ENCODE data around the gene GRIN2A.

DNA sequence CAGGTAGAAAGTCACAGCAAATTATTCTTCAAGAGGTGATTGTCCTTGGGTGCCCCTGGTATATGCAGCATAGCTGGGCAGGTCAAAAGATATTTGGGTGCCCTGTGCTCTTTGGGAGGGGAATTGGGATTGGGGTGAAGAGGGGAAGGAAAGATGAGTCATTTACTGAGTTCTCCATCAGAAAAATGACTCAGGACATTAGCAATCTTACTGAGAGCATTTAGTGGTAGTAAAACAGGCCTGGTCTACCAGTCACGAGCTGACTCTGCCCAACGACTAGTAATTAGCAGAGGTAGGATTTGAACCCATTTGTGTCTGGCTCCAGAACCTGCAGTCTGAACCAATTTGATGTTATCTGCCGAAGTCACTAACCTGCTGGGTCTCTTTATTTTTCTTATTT is 6.0 kb upstream of the GRIN2A start:
- TF ChIP-seq, protein P1, sequence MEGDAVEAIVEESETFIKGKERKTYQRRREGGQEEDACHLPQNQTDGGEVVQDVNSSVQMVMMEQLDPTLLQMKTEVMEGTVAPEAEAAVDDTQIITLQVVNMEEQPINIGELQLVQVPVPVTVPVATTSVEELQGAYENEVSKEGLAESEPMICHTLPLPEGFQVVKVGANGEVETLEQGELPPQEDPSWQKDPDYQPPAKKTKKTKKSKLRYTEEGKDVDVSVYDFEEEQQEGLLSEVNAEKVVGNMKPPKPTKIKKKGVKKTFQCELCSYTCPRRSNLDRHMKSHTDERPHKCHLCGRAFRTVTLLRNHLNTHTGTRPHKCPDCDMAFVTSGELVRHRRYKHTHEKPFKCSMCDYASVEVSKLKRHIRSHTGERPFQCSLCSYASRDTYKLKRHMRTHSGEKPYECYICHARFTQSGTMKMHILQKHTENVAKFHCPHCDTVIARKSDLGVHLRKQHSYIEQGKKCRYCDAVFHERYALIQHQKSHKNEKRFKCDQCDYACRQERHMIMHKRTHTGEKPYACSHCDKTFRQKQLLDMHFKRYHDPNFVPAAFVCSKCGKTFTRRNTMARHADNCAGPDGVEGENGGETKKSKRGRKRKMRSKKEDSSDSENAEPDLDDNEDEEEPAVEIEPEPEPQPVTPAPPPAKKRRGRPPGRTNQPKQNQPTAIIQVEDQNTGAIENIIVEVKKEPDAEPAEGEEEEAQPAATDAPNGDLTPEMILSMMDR (IDR thresholded peaks at IDR 0.05; ENCODE audit: low read length) = no peak
- TF ChIP-seq EZH2 (optimal IDR thresholded peaks at IDR 0.05; ENCODE audit: low read depth, low read length) (no peak), EZH2phosphoT487 (IDR thresholded peaks at IDR 0.05; ENCODE audit: low read length) (no peak)
